ENCODE data around the gene KCNJ6.

KCNJ6 gene

DNA sequence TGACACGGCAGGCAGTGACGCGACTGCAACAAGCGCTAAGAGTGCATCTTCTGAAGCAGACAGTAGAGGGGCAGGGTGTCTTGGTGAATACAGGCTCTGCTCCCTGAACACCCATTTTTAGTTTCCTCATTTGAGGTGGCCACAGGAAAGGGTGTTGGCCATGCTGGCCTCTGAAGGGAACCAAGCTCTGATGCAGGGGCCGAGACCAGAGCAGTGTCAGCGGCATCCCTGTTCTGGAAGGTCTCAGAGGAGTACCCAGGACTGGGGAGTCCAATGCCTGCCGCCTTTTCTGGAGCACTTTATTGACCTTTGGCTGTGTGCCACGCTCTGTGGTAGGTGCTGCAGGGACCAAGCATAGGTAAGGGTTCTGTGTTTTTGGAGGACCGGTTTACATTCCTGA lies 100.4 kb downstream of the KCNJ6 start:
- no peak for DNase-seq

- DNase-seq, result no peak
Observed at GRCh38 chr21:37811711-37812110, 104.5 kb downstream of the KCNJ6 start.

- DNase-seq, result no peak
Observed at GRCh38 chr21:37808261-37808660, 108.0 kb downstream of the KCNJ6 start.

GRCh38 chr21:37805266-37805665 lies 111.0 kb downstream of the KCNJ6 start:
- no peak for DNase-seq

DNA sequence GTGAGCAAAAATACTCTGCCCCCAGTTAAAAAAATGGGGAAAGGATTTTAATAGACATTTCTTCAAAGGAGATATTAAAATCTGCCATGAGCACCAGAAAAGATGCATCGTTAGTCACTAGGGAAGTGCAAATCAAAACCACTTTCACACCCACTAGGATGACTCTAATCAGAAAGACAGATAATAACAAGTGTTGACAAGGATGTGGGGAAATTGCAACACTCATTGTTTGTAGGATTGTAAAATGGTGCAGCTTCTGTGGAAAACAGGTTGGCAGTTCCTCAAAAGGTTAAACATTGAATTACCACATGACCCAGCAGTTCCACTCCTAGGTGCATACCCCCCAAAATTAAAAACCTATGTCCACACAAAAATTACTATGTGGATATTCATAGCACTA lies 112.3 kb downstream of the KCNJ6 start:
- DNase-seq, result no peak

GRCh38 chr21:37803101-37803651 lies 113.1 kb downstream of the KCNJ6 start:
- DNase-seq, result no peak

- DNase-seq, result no peak
Observed at GRCh38 chr21:37800456-37801061, 115.7 kb downstream of the KCNJ6 start.

GRCh38 chr21:37800057-37800455 lies 116.2 kb downstream of the KCNJ6 start:
- no peak for DNase-seq

DNA sequence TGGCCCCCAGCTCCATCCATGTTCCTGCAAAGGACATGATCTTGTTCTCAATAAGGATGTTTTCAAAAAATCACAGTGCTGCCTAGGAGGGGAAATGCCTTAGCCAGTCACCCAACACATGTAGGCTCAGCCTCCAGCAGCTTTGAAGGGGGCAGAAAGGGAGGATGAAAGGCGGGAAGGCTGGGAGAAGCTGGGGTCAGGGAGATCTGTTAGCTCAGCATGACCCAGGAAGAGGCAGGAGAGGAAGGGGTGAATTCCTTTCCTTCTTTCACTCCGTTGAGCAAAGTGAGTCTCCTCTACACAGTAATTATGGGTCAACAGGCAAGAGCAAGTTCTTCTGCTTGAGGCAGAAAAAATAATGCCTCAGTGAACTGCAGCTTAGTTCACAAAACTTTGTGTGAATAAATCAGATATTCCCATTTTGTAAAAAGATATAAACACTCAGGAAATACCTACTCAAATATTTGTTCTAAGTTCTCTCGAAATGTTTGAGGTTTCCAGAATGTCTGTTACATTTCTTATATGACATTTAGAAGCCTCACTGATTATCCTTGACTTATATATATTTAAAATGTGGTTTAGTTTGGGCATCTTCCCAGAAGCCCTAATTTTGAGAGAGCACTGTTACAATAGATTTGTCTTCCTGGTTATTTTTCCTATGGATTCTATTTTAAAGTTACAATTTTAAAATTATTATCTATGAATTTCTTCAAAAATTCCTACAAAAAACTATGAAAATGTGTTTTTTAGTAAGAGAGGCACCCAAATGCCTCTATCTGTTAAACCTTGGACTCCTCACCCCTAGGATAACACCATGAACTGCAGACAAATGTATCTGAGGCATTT lies 116.8 kb downstream of the KCNJ6 start:
- DNase-seq, result no peak

DNA sequence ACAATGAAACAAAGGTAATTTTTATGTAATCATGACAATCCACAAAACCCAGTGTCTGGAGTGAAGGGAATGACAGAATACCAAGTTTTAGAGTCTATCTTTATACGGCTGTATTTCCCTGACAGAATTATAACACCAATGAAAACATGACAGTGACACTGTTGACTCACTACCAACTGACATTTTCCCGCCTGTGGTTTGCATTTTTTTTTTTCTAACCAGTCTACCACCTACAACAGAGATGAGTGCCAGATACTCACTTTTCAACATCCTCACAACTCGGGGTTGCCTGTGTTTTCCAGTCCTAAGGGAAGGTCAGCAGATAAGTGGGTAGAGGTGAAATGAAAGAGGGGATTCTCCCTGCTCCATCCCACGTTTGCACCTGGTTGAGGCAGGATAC lies 118.9 kb downstream of the KCNJ6 start:
- no peak for DNase-seq

GRCh38 chr21:37796011-37796410 lies 120.2 kb downstream of the KCNJ6 start:
- DNase-seq, result no peak

DNA sequence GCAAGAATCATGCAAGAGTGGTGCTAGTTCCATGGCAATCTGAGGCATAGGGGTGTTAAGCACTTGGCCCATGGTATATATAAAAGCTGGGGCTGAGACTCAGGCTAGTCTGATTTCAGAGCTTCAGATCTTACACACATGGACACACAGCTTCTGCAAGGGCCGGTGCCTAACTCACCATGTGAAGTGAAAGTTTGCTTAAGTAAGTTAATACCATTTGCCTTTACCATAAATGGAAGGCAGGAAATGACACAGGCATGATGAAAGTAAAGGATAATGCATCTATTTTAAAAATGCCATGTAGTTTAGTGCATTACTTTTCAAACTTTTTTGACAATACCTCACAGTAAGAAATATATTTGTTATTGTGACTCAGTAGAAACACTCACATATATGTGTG lies 122.6 kb downstream of the KCNJ6 start:
- DNase-seq, result no peak

DNA sequence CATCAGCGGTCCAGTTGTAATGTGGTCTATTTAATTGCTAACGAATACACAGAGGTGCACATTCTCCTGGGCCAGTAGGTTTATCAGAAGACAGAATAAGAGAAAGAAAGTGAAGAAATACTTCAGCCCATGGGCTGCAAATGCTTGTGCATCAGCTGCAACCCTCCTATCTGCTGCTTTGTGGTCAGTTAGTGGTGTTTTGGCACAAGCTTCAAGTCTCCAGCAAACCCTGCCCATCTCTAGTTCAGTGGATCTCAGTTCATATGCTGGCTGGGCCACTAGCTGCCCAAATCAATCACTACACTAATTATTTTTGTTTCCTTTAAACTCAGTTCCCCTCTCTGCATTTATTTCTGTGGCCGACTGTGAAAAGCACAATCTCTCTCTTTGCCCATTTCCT lies 124.2 kb downstream of the KCNJ6 start:
- DNase-seq, result no peak

DNA sequence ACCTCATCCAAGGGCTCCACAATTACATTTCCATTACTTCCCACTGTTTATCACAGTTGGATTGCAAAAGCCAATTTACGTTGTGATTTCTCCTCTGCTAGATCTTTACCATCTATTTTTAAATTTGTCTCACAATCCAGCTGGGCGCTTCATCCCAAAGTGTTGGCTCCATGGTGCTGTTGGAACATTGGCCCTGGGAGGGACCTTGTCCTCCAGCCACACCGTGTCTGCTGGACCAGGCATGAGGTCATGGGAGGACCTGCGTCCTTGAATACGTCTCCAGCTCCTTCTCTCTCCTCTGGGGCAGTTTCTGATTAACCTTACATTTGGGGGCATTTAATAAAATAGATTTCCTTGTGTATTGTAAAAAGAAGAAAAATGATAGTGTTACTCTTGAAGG lies 125.4 kb downstream of the KCNJ6 start:
- no peak for DNase-seq

DNA sequence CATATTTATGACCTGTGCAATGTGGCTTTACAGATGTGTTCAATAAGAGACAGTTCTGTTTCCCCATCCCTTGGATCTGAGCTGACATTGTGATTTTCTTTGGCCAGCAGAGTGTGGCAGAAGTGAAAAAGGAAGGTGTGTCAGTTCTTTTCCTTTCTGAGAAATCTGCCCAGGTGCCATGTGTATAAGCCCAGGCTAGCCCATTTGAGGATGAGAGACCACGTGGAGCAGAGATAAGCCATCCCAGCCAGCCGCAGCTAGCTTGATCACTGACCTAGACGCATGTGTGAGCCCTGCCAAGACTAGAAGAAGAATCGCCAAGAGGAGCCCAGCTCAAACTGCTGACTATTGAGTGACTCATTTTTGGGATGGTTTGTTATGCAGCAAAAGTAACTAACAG lies 127.8 kb downstream of the KCNJ6 start:
- no peak for DNase-seq

DNA sequence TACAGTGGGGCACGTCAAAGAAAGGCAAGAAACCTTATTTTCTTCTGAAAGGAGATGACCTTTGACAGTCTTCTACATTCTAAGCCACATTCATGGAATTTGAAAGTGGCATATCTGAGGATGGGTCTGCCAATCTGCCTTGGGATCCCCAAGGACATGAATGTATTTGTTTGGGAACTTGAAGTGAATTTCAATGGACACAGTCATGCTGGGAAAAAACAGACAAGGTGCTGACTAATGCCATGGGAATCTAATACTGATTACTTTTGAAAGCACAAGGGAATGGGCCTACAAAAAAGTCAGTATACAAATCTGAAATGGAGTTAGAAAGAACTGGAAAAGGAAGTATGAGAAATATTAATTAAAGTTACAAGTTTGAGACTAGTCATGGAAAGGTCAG lies 128.8 kb downstream of the KCNJ6 start:
- no peak for DNase-seq

DNA sequence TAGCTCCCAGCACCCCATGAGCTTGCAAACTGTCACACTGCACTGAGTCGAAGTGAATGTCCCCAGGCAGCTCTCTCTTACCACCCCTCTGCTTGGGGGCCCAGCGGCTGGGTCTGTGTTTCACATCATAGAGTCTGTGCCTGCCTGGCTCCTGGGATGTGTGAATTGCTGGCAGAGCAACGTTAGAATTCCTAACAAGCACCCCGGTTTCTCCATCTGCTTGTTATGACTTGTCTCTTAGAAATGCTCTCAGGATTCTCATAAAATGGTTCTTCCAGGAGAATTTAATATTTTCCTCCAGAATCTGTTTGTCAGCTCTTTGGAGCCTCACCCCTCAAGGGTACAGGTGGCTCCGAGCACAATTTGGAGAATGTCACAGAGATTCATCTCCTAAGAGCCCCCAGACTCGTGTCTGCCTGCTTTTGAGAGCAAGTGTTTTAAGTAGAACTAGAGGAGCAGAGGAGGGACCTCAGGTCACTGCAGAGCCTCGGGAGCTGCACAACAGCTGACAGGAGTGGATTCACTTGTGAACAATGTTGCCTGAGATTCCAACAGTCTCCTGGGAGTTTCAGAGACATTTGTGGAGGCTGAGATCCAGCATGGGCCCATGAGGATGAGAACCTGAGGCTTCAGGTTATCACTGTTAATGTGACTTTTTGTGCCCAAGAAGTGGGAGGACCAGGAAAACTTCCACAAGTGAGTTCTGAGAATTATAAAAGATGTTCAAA lies 131.5 kb downstream of the KCNJ6 start:
- no peak for DNase-seq

GRCh38 chr21:37783016-37783415 lies 133.2 kb downstream of the KCNJ6 start:
- DNase-seq, result no peak

GRCh38 chr21:37780991-37781983 lies 135.0 kb downstream of the KCNJ6 start:
- no peak for DNase-seq

DNA sequence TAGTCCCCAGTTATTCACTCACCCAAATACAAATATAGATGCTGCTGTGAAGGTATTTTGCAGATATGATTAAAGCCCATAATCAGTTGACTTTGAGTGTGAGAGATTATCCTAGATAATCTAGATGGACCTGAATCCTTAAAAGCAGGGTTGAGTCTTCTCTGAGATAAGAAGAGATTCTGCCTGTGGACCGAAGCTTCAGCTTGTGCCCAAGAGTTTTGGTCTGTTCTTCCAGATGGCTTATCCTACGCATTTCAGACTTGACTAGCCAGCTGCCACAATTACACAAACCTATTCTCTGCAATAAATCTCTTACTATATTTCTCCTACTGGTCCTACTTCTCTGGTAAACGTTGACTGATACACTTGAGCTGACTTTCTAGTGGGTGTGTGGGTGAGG lies 145.1 kb downstream of the KCNJ6 start:
- no peak for DNase-seq

DNA sequence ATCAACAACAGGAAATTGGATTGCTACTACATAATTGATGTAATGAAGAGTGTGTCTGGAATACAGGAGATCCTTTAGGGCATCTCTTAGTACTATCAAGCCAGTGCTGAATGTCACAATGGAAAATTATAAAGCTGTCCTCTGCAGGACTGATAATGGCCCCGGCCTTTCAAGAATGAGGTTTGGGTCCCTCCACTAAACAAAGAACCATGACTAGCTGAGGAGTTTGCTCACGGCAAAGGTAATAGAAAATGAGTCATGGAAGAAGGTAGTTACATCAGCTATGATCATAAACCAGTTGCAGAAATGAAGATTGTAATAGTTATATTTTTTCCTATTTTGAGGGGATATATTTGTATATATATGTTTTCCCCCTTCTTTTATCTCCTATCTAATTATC lies 145.8 kb downstream of the KCNJ6 start:
- DNase-seq, result no peak

DNA sequence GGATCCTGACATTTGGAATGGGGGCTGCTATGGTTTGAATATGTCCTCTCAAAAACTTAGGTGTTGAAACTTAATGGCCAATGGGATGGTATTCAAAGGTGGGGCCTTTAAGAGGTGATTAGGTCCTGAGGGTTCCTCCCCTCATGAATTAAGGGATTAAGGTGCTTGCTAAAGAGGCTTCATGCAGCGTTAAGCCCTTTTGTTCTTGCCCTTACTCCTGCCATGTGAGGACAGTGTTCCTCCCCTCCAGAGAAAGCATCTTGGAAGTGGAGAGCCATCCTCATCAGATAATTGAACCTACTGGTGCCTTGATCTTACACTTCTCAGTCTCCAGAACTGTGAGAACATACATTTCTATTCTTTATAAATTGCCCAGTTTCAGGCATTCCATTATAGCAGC lies 146.6 kb downstream of the KCNJ6 start:
- no peak for DNase-seq

All from T1000 (cell line).